Mesenchymal stem cell (in vitro differentiated cells and primary cell): ENCODE results near the gene ATOSA.

Source experiments
- DNase-seq: peaks from one replicate; pipeline ENCODE4 v3.0.0-alpha.2; 2013
- H2AFZ ChIP-seq: one replicate; pipeline ENCODE4 v1.6.1; 2013; ENCODE audit warnings: low read depth, mild to moderate bottlenecking, control low read depth, inconsistent platforms, low read length, moderate library complexity
- H2AK5ac ChIP-seq: 2 replicates; pipeline ENCODE4 v1.6.1; 2013; ENCODE audit warnings: low read length, moderate library complexity, mild to moderate bottlenecking, inconsistent platforms; ENCODE audit not compliant: severe bottlenecking
- H2BK120ac ChIP-seq: one replicate; pipeline ENCODE4 v1.6.1; 2013; ENCODE audit warnings: low read depth, mild to moderate bottlenecking, inconsistent platforms, low read length, moderate library complexity
- H2BK12ac ChIP-seq, 2 experiments: one replicate each; pipeline ENCODE4 v1.6.1; 2013; ENCODE audit warnings: inconsistent platforms in 2 of 2, low read length in 2 of 2, mild to moderate bottlenecking in 2 of 2, moderate library complexity in 2 of 2, control low read depth in 1 of 2
- H2BK15ac ChIP-seq: one replicate; pipeline ENCODE4 v1.6.1; 2013; ENCODE audit warnings: mild to moderate bottlenecking, low read depth, inconsistent platforms; ENCODE audit not compliant: poor library complexity, severe bottlenecking
- H2BK5ac ChIP-seq: 2 replicates; pipeline ENCODE4 v1.6.1; 2013; ENCODE audit warnings: low read depth, mild to moderate bottlenecking, low read length, control low read depth, inconsistent platforms; ENCODE audit not compliant: poor library complexity, severe bottlenecking
- H3K14ac ChIP-seq, 2 experiments: one replicate each; pipeline ENCODE4 v1.6.1; 2013; ENCODE audit warnings: inconsistent platforms in 2 of 2, low read length in 2 of 2, control low read depth in 1 of 2, mild to moderate bottlenecking in 1 of 2, moderate library complexity in 1 of 2
- H3K18ac ChIP-seq, 2 experiments: one replicate each; pipeline ENCODE4 v1.6.1; 2013; ENCODE audit warnings: inconsistent platforms in 2 of 2, low read length in 2 of 2, control low read depth in 1 of 2, low read depth in 1 of 2, mild to moderate bottlenecking in 1 of 2
- H3K23ac ChIP-seq, 2 experiments: one replicate each; pipeline ENCODE4 v1.6.1; 2013; ENCODE audit warnings: inconsistent platforms in 2 of 2, low read length in 2 of 2, mild to moderate bottlenecking in 2 of 2, moderate library complexity in 2 of 2, control low read depth in 1 of 2
- H3K27ac ChIP-seq: 2 replicates; pipeline ENCODE4 v1.5.1; 2013; ENCODE audit warnings: mild to moderate bottlenecking, moderate library complexity, low read length, control low read depth, inconsistent platforms; ENCODE audit not compliant: poor library complexity, severe bottlenecking
- H3K27me3 ChIP-seq, 2 experiments: 2 replicates each; pipeline versions ENCODE4 v1.6.1 to v1.7.0; 2013; ENCODE audit warnings: low read length in 2 of 2, mild to moderate bottlenecking in 2 of 2, moderate library complexity in 2 of 2, control low read depth in 1 of 2, inconsistent platforms in 1 of 2; ENCODE audit not compliant: control insufficient read depth in 1 of 2, insufficient read depth in 1 of 2
- H3K36me3 ChIP-seq, 2 experiments: 2 replicates each; pipeline versions ENCODE4 v1.6.1 to v1.7.0; 2013; ENCODE audit warnings: low read length in 2 of 2, control low read depth in 1 of 2, inconsistent platforms in 1 of 2, low read depth in 1 of 2, mild to moderate bottlenecking in 1 of 2; ENCODE audit not compliant: insufficient read depth in 2 of 2, control insufficient read depth in 1 of 2
- H3K4ac ChIP-seq, 2 experiments: one replicate each; pipeline ENCODE4 v1.6.1; 2013; ENCODE audit warnings: inconsistent platforms in 2 of 2, low read length in 2 of 2, mild to moderate bottlenecking in 2 of 2, moderate library complexity in 2 of 2, control low read depth in 1 of 2, low read depth in 1 of 2
- H3K4me1 ChIP-seq: 2 replicates; pipeline ENCODE4 v1.6.1; 2013; ENCODE audit warnings: low read depth, low read length, control low read depth; ENCODE audit not compliant: control insufficient read depth, insufficient read depth
- H3K4me2 ChIP-seq: 2 replicates; pipeline ENCODE4 v1.6.1; 2013; ENCODE audit warnings: low read length, mild to moderate bottlenecking, inconsistent platforms; ENCODE audit not compliant: poor library complexity, severe bottlenecking
- H3K4me3 ChIP-seq, 2 experiments: 2 replicates each; pipeline versions ENCODE4 v1.5.1 to v1.7.0; 2013; ENCODE audit warnings: low read length in 2 of 2, mild to moderate bottlenecking in 2 of 2, control low read depth in 1 of 2, low read depth in 1 of 2; ENCODE audit not compliant: insufficient read depth in 1 of 2
- H3K79me1 ChIP-seq: replicated peaks from 2 replicates; pipeline ENCODE4 v1.6.1; 2013; ENCODE audit warnings: mild to moderate bottlenecking, control low read depth, low read length, inconsistent platforms; ENCODE audit not compliant: poor library complexity, severe bottlenecking
- H3K9ac ChIP-seq: 2 replicates; pipeline ENCODE4 v1.7.0; 2013; ENCODE audit warnings: mild to moderate bottlenecking, low read length, moderate library complexity
- H3K9me3 ChIP-seq: 2 replicates; pipeline ENCODE4 v1.7.0; 2013; ENCODE audit warnings: mild to moderate bottlenecking, low read length; ENCODE audit not compliant: control insufficient read depth
- H4K8ac ChIP-seq: one replicate; pipeline ENCODE4 v1.6.1; 2013; ENCODE audit warnings: inconsistent platforms, mild to moderate bottlenecking, low read length, moderate library complexity
- H4K91ac ChIP-seq: one replicate; pipeline ENCODE4 v1.6.1; 2013; ENCODE audit warnings: mild to moderate bottlenecking, low read length, inconsistent platforms
- WGBS: methylation state at CpG from one replicate; pipeline ENCODE4 v1.1.7; 2013; ENCODE audit warnings: mixed read lengths; 5-methylcytosine and 5-hydroxymethylcytosine counted together

ATOSA gene

DNA sequence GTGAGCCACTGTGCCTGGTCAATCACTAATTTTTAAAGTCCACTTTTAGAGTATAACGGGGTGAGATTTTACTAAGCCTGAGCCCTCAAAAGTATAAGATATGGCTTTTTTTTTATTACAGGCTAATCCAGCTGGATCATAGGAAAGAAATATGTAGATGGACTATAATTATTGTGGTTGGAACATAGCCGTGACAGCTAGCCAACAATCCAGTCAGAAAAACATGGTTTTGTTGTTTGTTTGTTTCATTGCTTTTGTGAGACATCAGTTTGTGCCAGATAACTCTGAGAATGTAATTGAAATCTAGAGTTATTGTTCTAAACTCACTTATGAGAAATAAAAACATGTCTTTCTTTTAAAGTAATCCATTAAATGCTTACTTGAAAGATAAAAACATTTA lies 37.3 kb upstream of the ATOSA start:
- Histone ChIP-seq H3K79me1 (no peaks in the 10 kb centered on the region), H2BK120ac (no peak overlapping the region), H3K4ac (no peak overlapping the region), H3K18ac (no peak overlapping the region), H3K4me1 (no peaks in the 10 kb centered on the region), H2BK15ac (no peak overlapping the region), H3K9me3 (no peaks in the 10 kb centered on the region), H3K27ac (no peak overlapping the region), H3K4me3 (no peak overlapping the region), H2BK12ac (no peak overlapping the region), H3K27me3 (peaks cover 0 to 4% of the 10 kb centered on the region in 2 experiments), H2AK5ac (no peak overlapping the region), H3K14ac (no peak overlapping the region), H3K9ac (no peak overlapping the region), H3K4me2 (no peak overlapping the region), H3K36me3 (no peaks in the 10 kb centered on the region), H3K23ac (no peak overlapping the region), H4K8ac (no peak overlapping the region), H4K91ac (no peak overlapping the region), H2BK5ac (no peak overlapping the region), H2AFZ (no peak overlapping the region)
- 69% methylated on average over 2 of the region's 2 CpGs for WGBS
- no peak for DNase-seq

DNA sequence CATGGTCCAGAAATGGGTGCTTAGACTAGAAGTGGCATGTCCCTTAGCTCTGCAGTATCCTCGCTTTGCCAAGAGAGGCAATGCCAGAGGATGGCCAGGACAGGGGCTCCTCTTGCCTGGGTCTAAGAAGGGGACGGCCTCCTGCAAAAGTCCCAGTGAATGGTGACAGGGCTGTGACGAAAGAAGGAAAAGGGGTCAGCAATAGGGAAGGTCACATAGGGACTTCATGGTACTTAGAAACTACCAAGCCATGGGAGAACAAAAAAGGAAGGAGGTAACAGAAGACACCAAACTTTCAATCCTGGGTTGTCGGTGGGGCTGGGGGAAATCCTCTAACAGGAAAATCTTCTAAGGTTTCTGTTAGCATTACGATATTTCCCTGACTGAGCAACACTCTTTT lies 36.2 kb upstream of the ATOSA start:
- no peak overlapping the region for H3K9ac ChIP-seq
- H3K9me3 ChIP-seq: no peaks in the 10 kb centered on the region
- H2AFZ ChIP-seq: no peak overlapping the region
- H3K4me3 ChIP-seq: no peak overlapping the region
- no peak overlapping the region for H3K18ac ChIP-seq
- no peak for DNase-seq
- no peak overlapping the region for H3K27ac ChIP-seq
- no peak overlapping the region for H3K4ac ChIP-seq
- WGBS: 94% methylated on average over 4 of the region's 5 CpGs
- no peak overlapping the region for H2BK12ac ChIP-seq
- H3K79me1 ChIP-seq: no peaks in the 10 kb centered on the region
- no peak overlapping the region for H3K23ac ChIP-seq
- no peak overlapping the region for H3K4me2 ChIP-seq
- H4K91ac ChIP-seq: no peak overlapping the region
- H3K27me3 ChIP-seq: no peaks in the 10 kb centered on the region
- no peaks in the 10 kb centered on the region for H3K4me1 ChIP-seq
- H3K14ac ChIP-seq: no peak overlapping the region
- no peak overlapping the region for H2BK5ac ChIP-seq
- no peak overlapping the region for H2BK120ac ChIP-seq
- H2AK5ac ChIP-seq: no peak overlapping the region
- no peaks in the 10 kb centered on the region for H3K36me3 ChIP-seq
- no peak overlapping the region for H2BK15ac ChIP-seq
- H4K8ac ChIP-seq: no peak overlapping the region

DNA sequence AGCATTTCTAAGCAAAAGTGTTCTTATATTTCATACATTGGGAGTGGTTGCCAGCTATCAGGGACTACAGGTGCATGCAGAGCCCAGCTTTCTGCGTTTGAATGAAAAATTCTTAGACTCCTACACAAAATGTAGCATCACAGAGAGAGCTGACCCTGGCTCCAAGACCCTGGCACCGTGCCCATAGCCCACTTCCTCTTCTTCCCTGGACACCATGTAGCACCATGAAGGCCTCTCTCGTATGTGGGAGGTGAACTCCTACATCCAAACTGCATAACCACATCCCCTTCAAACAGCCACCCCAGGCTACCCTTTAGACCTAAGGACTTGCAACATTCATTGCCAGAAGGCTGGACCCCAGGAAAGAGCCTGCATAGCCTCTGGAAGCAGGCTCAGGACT lies 35.8 kb upstream of the ATOSA start:
- no peak overlapping the region for H3K4ac ChIP-seq

DNA sequence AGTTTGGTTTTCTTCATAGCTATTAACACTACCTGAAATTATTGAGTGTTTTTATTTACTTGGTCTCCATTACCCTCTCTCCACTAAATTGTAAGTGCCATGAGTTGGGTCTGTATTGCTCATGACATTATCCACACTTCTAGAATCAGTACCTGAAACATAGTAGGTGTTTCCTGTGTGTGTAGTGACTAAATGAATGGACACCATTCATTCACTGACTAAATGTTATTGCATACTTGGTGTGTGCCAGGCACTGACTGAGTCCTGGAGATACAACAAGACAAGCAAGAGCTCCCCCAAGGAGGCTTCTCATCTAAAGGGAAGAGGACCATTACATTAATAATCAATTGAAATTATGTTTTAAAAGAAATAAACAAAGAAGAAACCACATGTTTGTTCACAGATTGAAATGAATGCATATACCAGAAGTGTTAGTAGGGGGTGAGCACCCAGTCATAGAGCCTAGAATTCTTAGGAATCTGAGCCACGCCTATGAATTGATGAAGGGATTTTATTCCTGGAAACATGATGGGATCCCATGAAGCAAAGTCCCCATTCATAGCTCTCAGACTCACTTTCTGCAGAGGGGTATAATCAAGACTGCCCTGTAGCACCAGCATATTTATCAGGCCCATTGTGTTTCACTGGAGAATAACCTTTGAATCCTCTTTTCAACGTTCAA lies 31.7 kb upstream of the ATOSA start:
- Histone ChIP-seq H3K79me1 (no peaks in the 10 kb centered on the region), H2BK120ac (no peak overlapping the region), H2AK5ac (no peak overlapping the region), H3K18ac (no peak overlapping the region), H2BK15ac (no peak overlapping the region), H3K23ac (no peak overlapping the region), H3K4me3 (no peak overlapping the region), H3K14ac (no peak overlapping the region), H3K4me2 (no peak overlapping the region), H4K91ac (no peak overlapping the region), H2AFZ (no peak overlapping the region), H4K8ac (no peak overlapping the region), H2BK5ac (no peak overlapping the region), H3K9me3 (no peaks in the 10 kb centered on the region), H3K27me3 (no peaks in the 10 kb centered on the region), H2BK12ac (no peak overlapping the region), H3K9ac (no peak overlapping the region), H3K4me1 (no peaks in the 10 kb centered on the region), H3K36me3 (no peaks in the 10 kb centered on the region), H3K4ac (no peak overlapping the region), H3K27ac (no peak overlapping the region)
- 100% methylated on average over 2 of the region's 2 CpGs for WGBS
- no peak for DNase-seq

More for the DNA sequence above, 35.8 kb upstream of the ATOSA start:
- Histone ChIP-seq H3K4me2 (no peak overlapping the region), H3K27ac (no peak overlapping the region), H3K23ac (no peak overlapping the region), H3K4me3 (no peak overlapping the region), H4K8ac (no peak overlapping the region), H2AK5ac (no peak overlapping the region), H3K4me1 (no peaks in the 10 kb centered on the region), H2BK120ac (no peak overlapping the region), H2BK12ac (no peak overlapping the region), H3K79me1 (no peaks in the 10 kb centered on the region), H3K9ac (no peak overlapping the region), H3K14ac (no peak overlapping the region), H3K36me3 (no peaks in the 10 kb centered on the region), H2AFZ (no peak overlapping the region), H3K27me3 (no peaks in the 10 kb centered on the region), H2BK5ac (no peak overlapping the region), H3K18ac (no peak overlapping the region), H2BK15ac (no peak overlapping the region), H3K9me3 (no peaks in the 10 kb centered on the region), H4K91ac (no peak overlapping the region)
- WGBS: 65% methylated on average over 3 of the region's 3 CpGs
- no peak for DNase-seq
